ENCODE data around the gene IFFO2. TPM values are rescaled to one million over a fixed set of nuclear protein-coding genes. Genes with fewer than 3 reads are reported as not detected.

IFFO2 gene
- total and polyA plus RNA-seq, 2 of the 8 experiments (the other 6 are each of a cell fraction or from before 2014, with no cell fraction given), result 6.6 to 10.4 TPM

GRCh38 chr1:18901147-18901951, 55.1 kb downstream of the IFFO2 start:
- no peak for FAIRE-seq
- no peak overlapping the region; a peak in 3 of 7 replicates for H3K9ac ChIP-seq (replicated peaks in 1 of 4; ENCODE audit: extremely low read depth in 1 of 4, low read depth in 3 of 4, low read length in 3 of 4)

More at GRCh38 chr1:18901147-18901951, 55.1 kb downstream of the IFFO2 start:
- Histone ChIP-seq H2AK5ac (ENCODE audit: low read depth, low read length) (no peak overlapping the region), H3K56ac (replicated peaks; ENCODE audit: insufficient read length, low read depth, low read length) (no peak overlapping the region), H3K79me1 (ENCODE audit: low read depth, low read length) (peaks cover 5% of the 10 kb centered on the region), H4K91ac (replicated peaks; ENCODE audit: insufficient read length, low read length) (no peak overlapping the region), H2BK5ac (ENCODE audit: low read depth, low read length) (no peak overlapping the region), H3K18ac (ENCODE audit: extremely low read depth, low read length) (no peak overlapping the region), H3K4ac (replicated peaks; ENCODE audit: insufficient read length, low read depth, low read length) (no peak overlapping the region), H2BK12ac (ENCODE audit: low read depth, low read length) (no peak overlapping the region), H3K14ac (ENCODE audit: insufficient read length) (no peak overlapping the region), H3K79me2 (ENCODE audit: control insufficient read depth in 1 of 2, insufficient read depth in 2 of 2, low read length in 2 of 2) (no peaks in the 10 kb centered on the region), H3K9me3 (ENCODE audit: insufficient read depth in 2 of 2, low read depth in 1 of 2, low read length in 1 of 2) (no peaks in the 10 kb centered on the region), H4K20me1 (replicated peaks in 1 of 2; ENCODE audit: control insufficient read depth in 1 of 2, insufficient read depth in 2 of 2, low read length in 2 of 2) (peaks cover 2 to 4% of the 10 kb centered on the region in 2 experiments), H3K4me2 (ENCODE audit: insufficient read depth in 1 of 2, low read depth in 2 of 2, low read length in 2 of 2) (peak overlapping the region; percentile 84 to 85), H3K23me2 (ENCODE audit: low read depth, low read length) (peaks cover 6% of the 10 kb centered on the region; the same call in 1 of the 2 replicates), H4K5ac (ENCODE audit: insufficient read length, low read depth, low read length) (no peak overlapping the region), H4K8ac (ENCODE audit: extremely low read depth, insufficient read depth, low read length) (no peak overlapping the region), H3K36me3 (ENCODE audit: control insufficient read depth in 2 of 4, insufficient read depth in 4 of 4, low read length in 3 of 4) (no peaks in the 10 kb centered on the region), H3K27ac (ENCODE audit: low read depth, low read length) (no peak overlapping the region), H3K23ac (ENCODE audit: insufficient read length) (no peak overlapping the region), H3K4me3 (ENCODE audit: extremely low read depth in 1 of 4, insufficient read depth in 2 of 4, low read depth in 3 of 4, low read length in 4 of 4) (peak overlapping the region; percentile 91 to 96 (median 93)), H2BK15ac (ENCODE audit: low read length) (no peak overlapping the region), H3K4me1 (replicated peaks in 1 of 4; ENCODE audit: control insufficient read depth in 3 of 4, insufficient read depth in 4 of 4, low read length in 3 of 4) (peaks cover 0 to 3% (median 1%) of the 10 kb centered on the region in 4 experiments; a peak in 5 of 7 replicates), H2BK120ac (replicated peaks; ENCODE audit: low read depth, low read length) (no peak overlapping the region), H3K27me3 (replicated peaks in 1 of 4; ENCODE audit: control insufficient read depth in 3 of 4, extremely low read depth in 1 of 4, insufficient read depth in 3 of 4, low read length in 3 of 4) (peaks cover 0 to 3% (median 0%) of the 10 kb centered on the region in 4 experiments; a peak in 4 of 7 replicates), H2AFZ (ENCODE audit: low read length) (no peak overlapping the region), H2BK20ac (ENCODE audit: low read length) (no peak overlapping the region)
- WGBS, 2 experiments (ENCODE audit: extremely low coverage in 1 of 2, insufficient coverage in 1 of 2, insufficient read length in 1 of 2, insufficient replicate concordance in 2 of 2, low coverage in 1 of 2, low lambda C conversion rate in 2 of 2, missing lambda C conversion rate in 1 of 2), result 63% methylated on average over 9 of the region's 9 CpGs; no CpG with 5 or more reads in 1 of the 2 experiments
- CTCF ChIA-PET (ENCODE audit: partially characterized antibody), result interaction anchor here (0.8 to 5.1 kb wide), 7 partner anchors 8 to 304 kb away, joined by 3 to 31 read pairs (median 3); no protein-coding TSS in a partner anchor
- DNase-seq (ENCODE audit: low read depth in 1 of 2, low spot score in 2 of 2), result no peak
- POLR2A ChIA-PET (ENCODE audit: partially characterized antibody), result interaction anchor here (1.4 to 1.9 kb wide), 2 partner anchors 10 to 12 kb away, joined by 3 to 11 read pairs; no protein-coding TSS in a partner anchor
- TF ChIP-seq ATF3 (IDR thresholded peaks at IDR 0.05; ENCODE audit: insufficient read depth, low read depth, low read length) (no peak), GTF2F1 (IDR thresholded peaks at IDR 0.05; ENCODE audit: borderline replicate concordance, low read depth, low read length) (no peak), FOSL1 (IDR thresholded peaks at IDR 0.05; ENCODE audit: insufficient read depth, low read depth, low read length) (no peak), POLR2A (IDR thresholded peaks at IDR 0.05; ENCODE audit: control extremely low read depth in 1 of 2, low read depth in 2 of 2, low read length in 2 of 2) (no peak), RFX5 (IDR thresholded peaks at IDR 0.05; ENCODE audit: borderline replicate concordance, low read depth, low read length) (no peak), YY1 (IDR thresholded peaks at IDR 0.05; ENCODE audit: low read depth, low read length) (no peak), SP4 (IDR thresholded peaks at IDR 0.05; ENCODE audit: low read length) (no peak), ZNF274 (IDR thresholded peaks at IDR 0.05; ENCODE audit: borderline replicate concordance, extremely low read depth, low read length) (no peak), CEBPB (IDR thresholded peaks at IDR 0.05; ENCODE audit: low read depth, low read length) (no peak), CTBP2 (IDR thresholded peaks at IDR 0.05; ENCODE audit: borderline replicate concordance, insufficient read depth, insufficient read length, low read length) (no peak), RBBP5 (IDR thresholded peaks at IDR 0.05; ENCODE audit: borderline replicate concordance, low read depth, low read length) (no peak), PHF8 (conservative IDR thresholded peaks at IDR 0.05; ENCODE audit: low read depth, low read length) (no peak)
